Ectodermal cell (in vitro differentiated cells): Measurements from ENCODE around the gene NTM.

Experiments used
- H3K27ac ChIP-seq: 2 replicates; pipeline ENCODE4 v1.7.0; 2013; ENCODE audit warnings: mild to moderate bottlenecking, low read depth, low read length; ENCODE audit not compliant: insufficient read depth, poor library complexity, severe bottlenecking
- H3K27me3 ChIP-seq: 2 replicates; pipeline ENCODE4 v1.7.0; 2013; ENCODE audit warnings: mild to moderate bottlenecking, low read length; ENCODE audit not compliant: insufficient read depth, control insufficient read depth, poor library complexity, severe bottlenecking
- H3K36me3 ChIP-seq: one replicate; pipeline ENCODE4 v1.7.0; 2013; ENCODE audit warnings: low read length; ENCODE audit not compliant: control insufficient read depth, insufficient read depth
- H3K4me1 ChIP-seq: one replicate; pipeline ENCODE4 v1.7.0; 2013; ENCODE audit warnings: low read length; ENCODE audit not compliant: control insufficient read depth, insufficient read depth
- H3K4me3 ChIP-seq: 2 replicates; pipeline ENCODE4 v1.7.0; 2013; ENCODE audit warnings: low read depth, low read length, control low read depth; ENCODE audit not compliant: insufficient read depth
- H3K9me3 ChIP-seq: 2 replicates; pipeline ENCODE4 v1.7.0; 2013; ENCODE audit warnings: mild to moderate bottlenecking, low read length, moderate library complexity; ENCODE audit not compliant: control insufficient read depth
- WGBS, 2 experiments: methylation state at CpG; one replicate each; pipeline ENCODE4 v1.1.7; 2013; ENCODE audit warnings: missing lambda C conversion rate in 2 of 2; 5-methylcytosine and 5-hydroxymethylcytosine counted together

Gene NTM

GRCh38 chr11:131345406-131345805, 25.0 kb upstream of the NTM start:
- H3K27ac ChIP-seq = no peak overlapping the region

DNA sequence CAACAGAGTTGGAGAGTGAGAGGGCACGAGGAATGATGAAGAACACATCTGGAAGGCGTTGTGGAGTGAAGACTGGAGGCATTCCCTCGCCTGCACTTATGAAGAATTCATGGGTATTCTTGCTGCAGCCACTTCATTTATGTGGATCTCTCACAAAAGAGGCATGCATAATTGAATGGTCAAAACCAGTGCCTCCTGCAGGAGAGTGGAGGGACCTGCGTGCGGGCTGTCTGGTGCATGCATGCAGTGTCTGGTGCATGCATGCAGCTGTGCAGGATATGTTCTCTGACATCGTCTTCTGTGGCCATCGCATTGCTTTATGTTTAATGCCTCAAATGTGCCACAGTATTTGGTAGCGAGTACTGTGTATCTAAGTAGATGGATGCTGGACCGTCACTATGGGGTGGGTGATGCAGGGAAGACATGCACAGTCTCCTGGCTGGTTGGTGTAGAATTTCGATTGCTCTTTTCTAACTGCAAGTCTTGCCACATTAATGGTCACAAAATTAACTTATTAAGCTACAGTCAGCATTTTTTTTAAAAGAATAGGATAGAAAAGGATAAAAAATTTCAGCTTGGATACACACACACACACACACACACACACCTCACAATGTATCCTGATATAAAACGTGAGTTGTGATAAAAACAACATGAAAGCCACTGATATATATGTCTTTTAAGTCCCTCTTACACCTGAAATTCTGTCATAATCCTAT, 20.9 kb upstream of the NTM start:
- H3K4me1 ChIP-seq = no peaks in the 10 kb centered on the region
- H3K4me3 ChIP-seq = no peak overlapping the region
- H3K27ac ChIP-seq = no peak overlapping the region
- 94 to 96% methylated on average over 10 to 11 of the region's 11 CpGs for WGBS, 2 experiments
- H3K36me3 ChIP-seq = no peaks in the 10 kb centered on the region
- H3K9me3 ChIP-seq = no peaks in the 10 kb centered on the region
- no peaks in the 10 kb centered on the region for H3K27me3 ChIP-seq

More at GRCh38 chr11:131345406-131345805, 25.0 kb upstream of the NTM start:
- no peaks in the 10 kb centered on the region for H3K27me3 ChIP-seq
- H3K4me1 ChIP-seq = no peaks in the 10 kb centered on the region
- 96 to 97% methylated on average over 3 of the region's 3 CpGs for WGBS, 2 experiments
- no peak overlapping the region for H3K4me3 ChIP-seq
- H3K36me3 ChIP-seq = no peaks in the 10 kb centered on the region
- no peaks in the 10 kb centered on the region for H3K9me3 ChIP-seq

- H3K27ac ChIP-seq = no peak overlapping the region
- WGBS, 2 experiments = 91% methylated on average over 9 of the region's 9 CpGs
- no peak overlapping the region for H3K4me3 ChIP-seq
- H3K36me3 ChIP-seq = no peaks in the 10 kb centered on the region
- no peaks in the 10 kb centered on the region for H3K4me1 ChIP-seq
- no peaks in the 10 kb centered on the region for H3K27me3 ChIP-seq
- no peaks in the 10 kb centered on the region for H3K9me3 ChIP-seq
Measured at GRCh38 chr11:131350872-131351271, 19.5 kb upstream of the NTM start.

DNA sequence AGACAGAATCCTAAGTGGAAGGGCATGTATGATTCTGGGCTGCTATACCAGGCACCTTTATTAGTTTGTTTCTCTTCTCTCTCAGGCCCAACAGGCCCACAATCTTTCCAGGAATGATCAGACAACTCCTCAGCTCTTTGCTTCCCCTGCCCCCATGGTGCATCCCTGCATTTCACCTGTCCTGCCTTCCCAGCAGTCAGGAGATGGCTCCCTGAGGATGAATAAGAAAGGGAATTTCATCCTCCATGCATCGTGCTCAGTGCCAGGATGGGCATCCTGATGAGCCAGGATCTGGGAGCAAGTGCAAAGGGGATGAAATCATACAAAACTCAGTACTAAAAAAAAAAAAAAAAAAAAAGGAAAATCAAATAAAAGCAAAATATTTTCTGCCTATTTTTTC, 18.6 kb upstream of the NTM start:
- Histone ChIP-seq H3K4me3 (no peak overlapping the region), H3K9me3 (no peaks in the 10 kb centered on the region), H3K36me3 (no peaks in the 10 kb centered on the region), H3K4me1 (no peaks in the 10 kb centered on the region), H3K27ac (no peak overlapping the region), H3K27me3 (no peaks in the 10 kb centered on the region)
- 20 to 42% methylated on average over 1 of the region's 1 CpG for WGBS, 2 experiments

DNA sequence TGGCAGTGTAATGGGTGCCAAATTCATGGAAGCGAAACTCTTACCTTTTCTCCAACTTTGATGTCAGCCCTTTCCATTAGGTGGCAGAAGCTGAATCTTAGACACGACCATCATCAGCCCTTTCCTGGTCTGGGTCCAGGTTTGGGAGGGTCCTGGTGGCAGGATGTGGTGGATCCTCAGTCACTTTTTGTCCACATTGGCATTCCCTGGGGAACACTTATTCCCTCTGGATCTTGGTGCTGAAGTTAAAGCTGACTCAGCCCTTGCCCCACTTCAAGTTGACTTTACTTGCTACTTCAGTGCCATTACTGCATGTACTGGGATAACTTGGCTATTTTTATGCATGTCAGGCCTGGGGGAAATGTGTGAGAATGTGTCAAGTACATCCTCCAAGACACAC, 16.6 kb upstream of the NTM start:
- no peaks in the 10 kb centered on the region for H3K27me3 ChIP-seq
- H3K4me1 ChIP-seq = no peaks in the 10 kb centered on the region
- 88 to 95% methylated on average over 2 of the region's 2 CpGs for WGBS, 2 experiments
- H3K4me3 ChIP-seq = no peak overlapping the region
- no peaks in the 10 kb centered on the region for H3K36me3 ChIP-seq
- no peak overlapping the region for H3K27ac ChIP-seq
- H3K9me3 ChIP-seq = no peaks in the 10 kb centered on the region

- Histone ChIP-seq H3K27me3 (no peaks in the 10 kb centered on the region), H3K27ac (no peak overlapping the region), H3K36me3 (no peaks in the 10 kb centered on the region), H3K4me1 (no peaks in the 10 kb centered on the region), H3K4me3 (no peak overlapping the region), H3K9me3 (no peaks in the 10 kb centered on the region)
- 45 to 46% methylated on average over 4 of the region's 5 CpGs for WGBS, 2 experiments
Measured at GRCh38 chr11:131354251-131354701, 16.1 kb upstream of the NTM start.

GRCh38 chr11:131356206-131356605, 14.2 kb upstream of the NTM start:
- H3K27ac ChIP-seq = no peak overlapping the region
- no peak overlapping the region for H3K4me3 ChIP-seq
- H3K27me3 ChIP-seq = no peaks in the 10 kb centered on the region
- H3K9me3 ChIP-seq = no peaks in the 10 kb centered on the region
- no peaks in the 10 kb centered on the region for H3K36me3 ChIP-seq
- WGBS, 2 experiments = 89 to 93% methylated on average over 5 to 6 of the region's 6 CpGs
- H3K4me1 ChIP-seq = no peaks in the 10 kb centered on the region

DNA sequence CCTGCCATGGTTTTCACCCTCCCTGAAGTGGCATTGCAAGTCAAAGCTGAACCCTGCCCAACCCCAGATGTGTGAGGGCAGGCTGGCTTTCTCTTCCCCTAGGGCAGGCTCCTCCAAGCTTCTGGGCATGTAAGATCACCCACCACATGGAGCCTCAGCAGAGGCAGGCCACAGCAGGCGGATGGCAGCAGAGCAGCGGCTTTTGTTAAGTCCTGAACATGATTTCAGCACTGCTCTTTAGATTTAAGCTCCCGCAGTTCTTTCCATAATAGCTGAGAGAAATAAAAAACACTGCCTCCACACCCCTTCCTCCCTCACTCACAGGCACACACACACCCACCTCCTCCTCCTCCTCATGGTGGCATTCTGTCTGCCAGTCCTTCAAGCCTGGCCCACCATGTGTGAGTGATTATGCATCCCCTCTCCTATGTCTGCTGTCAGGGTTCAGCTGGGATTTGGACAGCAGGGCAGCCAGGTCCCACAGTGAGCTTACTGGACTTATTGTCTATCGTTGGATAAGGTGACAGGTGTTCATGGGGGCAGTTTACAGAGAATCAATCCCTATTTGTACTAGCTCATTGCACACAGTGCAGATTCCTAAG, 5.0 kb upstream of the NTM start:
- Histone ChIP-seq H3K4me3 (no peak overlapping the region), H3K4me1 (peaks cover 9% of the 10 kb centered on the region), H3K9me3 (no peaks in the 10 kb centered on the region), H3K27me3 (no peaks in the 10 kb centered on the region), H3K27ac (no peak overlapping the region), H3K36me3 (no peaks in the 10 kb centered on the region)
- WGBS, 2 experiments = 91 to 92% methylated on average over 4 of the region's 4 CpGs

- WGBS, 2 experiments = 44 to 45% methylated on average over 26 of the region's 26 CpGs
- Histone ChIP-seq H3K4me1 (peaks cover 28% of the 10 kb centered on the region), H3K9me3 (no peaks in the 10 kb centered on the region), H3K4me3 (peak overlapping the region; percentile 14), H3K27me3 (peaks cover 12% of the 10 kb centered on the region), H3K36me3 (no peaks in the 10 kb centered on the region), H3K27ac (no peak overlapping the region)
Measured at GRCh38 chr11:131370901-131371790, 731 bp downstream of the NTM start.

- 37 to 50% methylated on average over 7 of the region's 7 CpGs for WGBS, 2 experiments
- H3K36me3 ChIP-seq = no peaks in the 10 kb centered on the region
- H3K27ac ChIP-seq = no peak overlapping the region
- peaks cover 12% of the 10 kb centered on the region for H3K27me3 ChIP-seq
- H3K9me3 ChIP-seq = no peaks in the 10 kb centered on the region
- peaks cover 28% of the 10 kb centered on the region for H3K4me1 ChIP-seq
- peak overlapping the region; percentile 14 for H3K4me3 ChIP-seq
Measured at GRCh38 chr11:131371791-131372104, 1.3 kb downstream of the NTM start.
